GM19463 (cell line): ENCODE results near the gene ULBP2.
A peak's percentile ranks its signal among the peaks of the same experiment; 100 is the strongest.
"Not testable (repeated sequence)": the region's sequence is repeated elsewhere in the genome, so short reads cannot be mapped to it uniquely, and the experiment has no call there.

Experiments
- ATAC-seq: cut with Tn5 transposase; IDR thresholded peaks from one replicate; pipeline ENCODE4 v1.9.1; 2021; ENCODE audit warnings: mild to moderate bottlenecking, moderate library complexity; ENCODE audit not compliant: unreplicated experiment

ULBP2 gene

GRCh38 chr6:149947533-149947932 lies 5.7 kb downstream of the ULBP2 start:
- not testable (repeated sequence) for ATAC-seq

GRCh38 chr6:149948011-149948410 lies 6.2 kb downstream of the ULBP2 start:
- ATAC-seq = no peak

- ATAC-seq = no peak
These were observed 6.8 kb downstream of the ULBP2 start for GRCh38 chr6:149948616-149949015.

GRCh38 chr6:149950423-149950822 lies 8.6 kb downstream of the ULBP2 start:
- ATAC-seq = no peak

GRCh38 chr6:149951096-149951495 lies 9.3 kb downstream of the ULBP2 start:
- ATAC-seq = no peak

GRCh38 chr6:149951626-149952025 lies 9.8 kb downstream of the ULBP2 start:
- ATAC-seq = no peak

GRCh38 chr6:149953390-149953789 lies 11.6 kb downstream of the ULBP2 start:
- not testable (repeated sequence) for ATAC-seq

GRCh38 chr6:149953934-149954327 lies 12.1 kb downstream of the ULBP2 start:
- ATAC-seq = not testable (repeated sequence)

- ATAC-seq = not testable (repeated sequence)
These were observed 12.6 kb downstream of the ULBP2 start for GRCh38 chr6:149954328-149954983.

GRCh38 chr6:149954984-149955653 lies 13.3 kb downstream of the ULBP2 start:
- not testable (repeated sequence) for ATAC-seq

GRCh38 chr6:149955654-149956317 lies 14.0 kb downstream of the ULBP2 start:
- ATAC-seq = not testable (repeated sequence)

- ATAC-seq = not testable (repeated sequence)
These were observed 16.3 kb downstream of the ULBP2 start for GRCh38 chr6:149958124-149958523.

- ATAC-seq = not testable (repeated sequence)
These were observed 18.0 kb downstream of the ULBP2 start for GRCh38 chr6:149959806-149960205.

GRCh38 chr6:149960488-149960887 lies 18.7 kb downstream of the ULBP2 start:
- ATAC-seq = no peak

GRCh38 chr6:149961728-149962425 lies 20.1 kb downstream of the ULBP2 start:
- no peak for ATAC-seq

GRCh38 chr6:149962461-149963211 lies 20.8 kb downstream of the ULBP2 start:
- ATAC-seq = no peak

GRCh38 chr6:149963212-149963461 lies 21.3 kb downstream of the ULBP2 start:
- ATAC-seq = peak; percentile 44

GRCh38 chr6:149963462-149964307 lies 21.9 kb downstream of the ULBP2 start, which contains the start of gene ULBP1:
Gene ULBP1 (plus strand): TSS chr6:149963943. CDS start chr6:149964050, 107 bp downstream.
- peak; percentile 46 for ATAC-seq

- ATAC-seq = no peak
These were observed 22.7 kb downstream of the ULBP2 start for GRCh38 chr6:149964308-149965193.
